ENCODE measurements around the gene RBMS3. TPM values are rescaled to one million over a fixed set of nuclear protein-coding genes. Genes with fewer than 3 reads are reported as not detected.

Gene RBMS3
- total and polyA plus RNA-seq, 2 donors (not counting 1 experiment from before 2014, with no cell fraction given), result 26.9 to 68.4 TPM

GRCh38 chr3:29934751-29935150 lies 653.9 kb downstream of the RBMS3 start:
- Histone ChIP-seq H3K4me1 (ENCODE audit: control insufficient read depth, extremely low read depth, insufficient read depth, low read length) (no peaks in the 10 kb centered on the region), H3K79me2 (ENCODE audit: control insufficient read depth, insufficient read depth, low read length) (no peaks in the 10 kb centered on the region), H3K9me3 (ENCODE audit: control insufficient read depth, insufficient read depth, low read depth, low read length) (no peaks in the 10 kb centered on the region), H3K27ac (ENCODE audit: insufficient read depth, low read length) (no peak overlapping the region), H3K4me2 (ENCODE audit: extremely low read depth, insufficient read depth, low read length) (no peak overlapping the region), H2AFZ (ENCODE audit: low read length) (no peak overlapping the region), H3K4me3 (replicated peaks in 1 of 4; ENCODE audit: control extremely low read depth in 1 of 4, insufficient read depth in 1 of 4, low read depth in 3 of 4, low read length in 4 of 4) (no peak overlapping the region), H3K36me3 (ENCODE audit: control insufficient read depth, insufficient read depth, low read length) (no peaks in the 10 kb centered on the region), H3K9ac (ENCODE audit: insufficient read depth, low read length) (no peak overlapping the region), H4K20me1 (ENCODE audit: control insufficient read depth, extremely low read depth, insufficient read depth, low read length) (no peaks in the 10 kb centered on the region), H3K27me3 (ENCODE audit: control insufficient read depth, insufficient read depth, low read length) (no peaks in the 10 kb centered on the region)
- no peak for DNase-seq (ENCODE audit: low read depth in 2 of 2)
- no peak for TF ChIP-seq CTCF (conservative IDR thresholded peaks at IDR 0.05 in 1 of 2, IDR thresholded peaks at IDR 0.05 in 1 of 2; ENCODE audit: low read depth in 1 of 2, low read length in 2 of 2)
- no peak for TF ChIP-seq EZH2 (IDR thresholded peaks at IDR 0.05; ENCODE audit: low read length, missing control alignments)

GRCh38 chr3:29936054-29936453 lies 655.2 kb downstream of the RBMS3 start:
- Histone ChIP-seq H4K20me1 (ENCODE audit: control insufficient read depth, extremely low read depth, insufficient read depth, low read length) (no peaks in the 10 kb centered on the region), H3K79me2 (ENCODE audit: control insufficient read depth, insufficient read depth, low read length) (no peaks in the 10 kb centered on the region), H3K27ac (ENCODE audit: insufficient read depth, low read length) (no peak overlapping the region), H3K27me3 (ENCODE audit: control insufficient read depth, insufficient read depth, low read length) (no peaks in the 10 kb centered on the region), H3K4me3 (replicated peaks in 1 of 4; ENCODE audit: control extremely low read depth in 1 of 4, insufficient read depth in 1 of 4, low read depth in 3 of 4, low read length in 4 of 4) (no peak overlapping the region), H3K4me2 (ENCODE audit: extremely low read depth, insufficient read depth, low read length) (no peak overlapping the region), H3K9me3 (ENCODE audit: control insufficient read depth, insufficient read depth, low read depth, low read length) (no peaks in the 10 kb centered on the region), H3K9ac (ENCODE audit: insufficient read depth, low read length) (no peak overlapping the region), H3K4me1 (ENCODE audit: control insufficient read depth, extremely low read depth, insufficient read depth, low read length) (no peaks in the 10 kb centered on the region), H2AFZ (ENCODE audit: low read length) (no peak overlapping the region), H3K36me3 (ENCODE audit: control insufficient read depth, insufficient read depth, low read length) (no peaks in the 10 kb centered on the region)
- TF ChIP-seq CTCF (conservative IDR thresholded peaks at IDR 0.05 in 1 of 2, IDR thresholded peaks at IDR 0.05 in 1 of 2; ENCODE audit: low read depth in 1 of 2, low read length in 2 of 2), result no peak
- TF ChIP-seq EZH2 (IDR thresholded peaks at IDR 0.05; ENCODE audit: low read length, missing control alignments), result no peak
- no peak for DNase-seq (ENCODE audit: low read depth in 2 of 2)

- H3K4me2 ChIP-seq (ENCODE audit: extremely low read depth, insufficient read depth, low read length), result no peak overlapping the region
- no peaks in the 10 kb centered on the region for H3K9me3 ChIP-seq (ENCODE audit: control insufficient read depth, insufficient read depth, low read depth, low read length)
- DNase-seq (ENCODE audit: low read depth in 2 of 2), result no peak
Measured at GRCh38 chr3:29936766-29937165, 655.9 kb downstream of the RBMS3 start.

More at GRCh38 chr3:29936766-29937165, 655.9 kb downstream of the RBMS3 start:
- Histone ChIP-seq H3K27me3 (ENCODE audit: control insufficient read depth, insufficient read depth, low read length) (no peaks in the 10 kb centered on the region), H4K20me1 (ENCODE audit: control insufficient read depth, extremely low read depth, insufficient read depth, low read length) (no peaks in the 10 kb centered on the region), H3K79me2 (ENCODE audit: control insufficient read depth, insufficient read depth, low read length) (no peaks in the 10 kb centered on the region), H3K4me3 (replicated peaks in 1 of 4; ENCODE audit: control extremely low read depth in 1 of 4, insufficient read depth in 1 of 4, low read depth in 3 of 4, low read length in 4 of 4) (no peak overlapping the region), H3K9ac (ENCODE audit: insufficient read depth, low read length) (no peak overlapping the region), H3K27ac (ENCODE audit: insufficient read depth, low read length) (no peak overlapping the region), H3K4me1 (ENCODE audit: control insufficient read depth, extremely low read depth, insufficient read depth, low read length) (no peaks in the 10 kb centered on the region), H3K36me3 (ENCODE audit: control insufficient read depth, insufficient read depth, low read length) (no peaks in the 10 kb centered on the region), H2AFZ (ENCODE audit: low read length) (no peak overlapping the region)
- TF ChIP-seq CTCF (conservative IDR thresholded peaks at IDR 0.05 in 1 of 2, IDR thresholded peaks at IDR 0.05 in 1 of 2; ENCODE audit: low read depth in 1 of 2, low read length in 2 of 2), result no peak
- TF ChIP-seq EZH2 (IDR thresholded peaks at IDR 0.05; ENCODE audit: low read length, missing control alignments), result no peak
